Erythroblast (primary cell): ENCODE data around the gene THEM4.

Experiments used
- GATA1 ChIP-seq: IDR thresholded peaks from 2 replicates; pipeline ENCODE4 v1.6.1; 2011; ENCODE audit warnings: low read depth, mild to moderate bottlenecking, control low read depth, low read length, moderate library complexity
- POLR2A ChIP-seq: IDR thresholded peaks from 2 replicates; pipeline ENCODE4 v1.6.1; 2011; ENCODE audit warnings: mild to moderate bottlenecking, low read length

GRCh38 chr1:151827853-151828252 lies 81.5 kb downstream of the THEM4 start:
- TF ChIP-seq POLR2A (no peak), GATA1 (no peak)
